WTC11 (cell line): ENCODE measurements around the gene NOL9. TPM values are rescaled to one million over a fixed set of nuclear protein-coding genes. Genes with fewer than 3 reads are reported as not detected.

Experiments
- ATAC-seq: fragments of 200-7000 bp; cut with Tn5 transposase; 2 replicates; pipeline ENCODE4 v1.10.0; 2021; ENCODE audit warnings: mild to moderate bottlenecking, moderate library complexity
- CTCF ChIA-PET: fragments of 300-600 bp; sonication (Branson Sonifier 250); formaldehyde crosslinking; loops from one replicate; lab custom pipeline; 2021; ENCODE audit warnings: antibody characterized with exemption; lab: Charles Lee
- POLR2A ChIA-PET: fragments of 350-600 bp; sonication (Branson Sonifier 250); formaldehyde crosslinking; loops from one replicate; lab custom pipeline; 2021; ENCODE audit warnings: antibody characterized with exemption; lab: Charles Lee
- DNase-seq: peaks from one replicate; pipeline ENCODE4 v3.0.0; 2021; ENCODE audit warnings: low spot score
- H3K27ac Mint-ChIP-seq: 2 replicates; pipeline ENCODE4 v1.8.0; 2021; ENCODE audit warnings: mixed read lengths
- H3K27me3 Mint-ChIP-seq: 2 replicates; pipeline ENCODE4 v1.8.0; 2021; ENCODE audit warnings: low read depth, mild to moderate bottlenecking, moderate library complexity, mixed read lengths
- H3K36me3 Mint-ChIP-seq: 2 replicates; pipeline ENCODE4 v1.8.0; 2021; ENCODE audit warnings: mixed read lengths
- H3K4me1 Mint-ChIP-seq: 2 replicates; pipeline ENCODE4 v1.8.0; 2022; ENCODE audit warnings: mixed read lengths
- H3K4me3 Mint-ChIP-seq: 2 replicates; pipeline ENCODE4 v1.8.0; 2021; ENCODE audit warnings: mild to moderate bottlenecking, moderate library complexity, mixed read lengths
- H3K9me3 Mint-ChIP-seq: 2 replicates; pipeline ENCODE4 v1.8.0; 2021; ENCODE audit warnings: mixed read lengths
- AR ChIP-seq: fragments of 250-450 bp; sonication (Bioruptor Pico); IDR thresholded peaks from 2 replicates; pipeline ENCODE4 v1.9.0; 2021; ENCODE audit warnings: mild to moderate bottlenecking
- ATF1 ChIP-seq: sonication (generic); formaldehyde crosslinking; IDR thresholded peaks from 2 replicates; pipeline ENCODE4 v1.8.1; 2023; ENCODE audit warnings: mild to moderate bottlenecking, moderate library complexity, missing genetic modification reagents
- CDX4 ChIP-seq: fragments of 250-450 bp; sonication (Bioruptor Pico); IDR thresholded peaks from 2 replicates; pipeline ENCODE4 v1.9.0; 2021; ENCODE audit warnings: moderate library complexity, mild to moderate bottlenecking, inconsistent platforms, borderline replicate concordance
- CREM ChIP-seq: sonication (generic); formaldehyde crosslinking; IDR thresholded peaks from 2 replicates; pipeline ENCODE4 v1.8.1; 2022; ENCODE audit warnings: mild to moderate bottlenecking, missing genetic modification reagents, moderate library complexity
- CTCF ChIP-seq: fragments of 200-600 bp; IDR thresholded peaks from 2 replicates; pipeline ENCODE4 v1.8.0; 2022; ENCODE audit warnings: antibody characterized with exemption
- E2F4 ChIP-seq: sonication (generic); formaldehyde crosslinking; IDR thresholded peaks from 2 replicates; pipeline ENCODE4 v1.8.1; 2022; ENCODE audit warnings: low read depth, mild to moderate bottlenecking, moderate library complexity, missing genetic modification reagents, borderline replicate concordance
- ERG ChIP-seq: fragments of 250-450 bp; sonication (Bioruptor Pico); IDR thresholded peaks from 2 replicates; pipeline ENCODE4 v1.8.0; 2021; ENCODE audit warnings: mild to moderate bottlenecking
- FOXJ3 ChIP-seq: sonication (generic); formaldehyde crosslinking; IDR thresholded peaks from 2 replicates; pipeline ENCODE4 v1.9.0; 2021; ENCODE audit warnings: missing genetic modification reagents, mild to moderate bottlenecking, borderline replicate concordance
- GABPB1 ChIP-seq: sonication (generic); formaldehyde crosslinking; IDR thresholded peaks from 2 replicates; pipeline ENCODE4 v1.8.1; 2023; ENCODE audit warnings: mild to moderate bottlenecking, missing genetic modification reagents
- GTF2I ChIP-seq: fragments of 250-450 bp; sonication (Bioruptor Pico); conservative IDR thresholded peaks from 2 replicates; pipeline ENCODE4 v1.4.0; 2021; ENCODE audit warnings: mild to moderate bottlenecking
- MLX ChIP-seq: sonication (generic); formaldehyde crosslinking; IDR thresholded peaks from 2 replicates; pipeline ENCODE4 v1.8.1; 2023; ENCODE audit warnings: mild to moderate bottlenecking, missing genetic modification reagents, moderate library complexity
- MYBL2 ChIP-seq: sonication (generic); formaldehyde crosslinking; IDR thresholded peaks from 2 replicates; pipeline ENCODE4 v1.8.1; 2023; ENCODE audit warnings: mild to moderate bottlenecking, moderate library complexity, missing genetic modification reagents
- NR1H2 ChIP-seq: sonication (generic); formaldehyde crosslinking; IDR thresholded peaks from 2 replicates; pipeline ENCODE4 v1.9.0; 2021; ENCODE audit warnings: mild to moderate bottlenecking, moderate library complexity, missing genetic modification reagents
- NR2C2 ChIP-seq: sonication (generic); formaldehyde crosslinking; IDR thresholded peaks from 2 replicates; pipeline ENCODE4 v1.8.0; 2022; ENCODE audit warnings: mild to moderate bottlenecking, missing genetic modification reagents
- RELA ChIP-seq: sonication (generic); formaldehyde crosslinking; IDR thresholded peaks from 2 replicates; pipeline ENCODE4 v1.8.1; 2022; ENCODE audit warnings: missing genetic modification reagents, mild to moderate bottlenecking, borderline replicate concordance
- USF2 ChIP-seq: sonication (generic); formaldehyde crosslinking; IDR thresholded peaks from 2 replicates; pipeline ENCODE4 v1.8.1; 2023; ENCODE audit warnings: mild to moderate bottlenecking, missing genetic modification reagents, moderate library complexity
- ZNF232 ChIP-seq: sonication (generic); formaldehyde crosslinking; IDR thresholded peaks from 2 replicates; pipeline ENCODE4 v1.8.0; 2022; ENCODE audit warnings: mild to moderate bottlenecking, missing genetic modification reagents
- ZNF425 ChIP-seq: fragments of 250-450 bp; sonication (Bioruptor Pico); conservative IDR thresholded peaks from 2 replicates; pipeline ENCODE4 v1.9.0; 2021; ENCODE audit warnings: mild to moderate bottlenecking
- total RNA-seq: library from RNA; stranded (reverse); gene quantifications from 3 replicates; pipeline ENCODE4 v1.2.3, GENCODE V29; 2021

Gene NOL9
- total RNA-seq, 1 experiment from 2014 or later: 37.4 TPM

- TF ChIP-seq RELA (CRISPR knock-in tag) (no peak), E2F4 (CRISPR knock-in tag) (no peak), CDX4 (CRISPR knock-in tag) (no peak), MLX (CRISPR knock-in tag) (no peak), FOXJ3 (CRISPR knock-in tag) (no peak), ERG (CRISPR knock-in tag) (no peak), GABPB1 (no peak), NR1H2 (CRISPR knock-in tag) (no peak)
These were observed 43.8 kb downstream of the NOL9 start (continued) for GRCh38 chr1:6510493-6510892.

- H3K27ac Mint-ChIP-seq: no peak overlapping the region; the same call in 1 of the 2 replicates
- POLR2A ChIA-PET: interaction anchor here (0.9 kb wide), 1 partner anchor 33 kb away, joined by 3 read pairs; no protein-coding TSS in a partner anchor
- ATAC-seq: no peak
- no peaks in the 10 kb centered on the region for H3K36me3 Mint-ChIP-seq
- CTCF ChIA-PET: interaction anchor here (1.0 kb wide), 1 partner anchor 33 kb away, joined by 3 read pairs; no protein-coding TSS in a partner anchor
- H3K4me3 Mint-ChIP-seq: no peak overlapping the region
- no peaks in the 10 kb centered on the region for H3K9me3 Mint-ChIP-seq
- TF ChIP-seq ZNF232 (CRISPR knock-in tag): no peak
- no peak for TF ChIP-seq CREM (CRISPR knock-in tag)
- no peak for TF ChIP-seq AR (CRISPR knock-in tag)
- no peak for TF ChIP-seq ZNF425 (CRISPR knock-in tag)
- no peak for TF ChIP-seq E2F4 (CRISPR knock-in tag)
- no peak for TF ChIP-seq ATF1 (CRISPR knock-in tag)
- TF ChIP-seq GTF2I (CRISPR knock-in tag): no peak
- no peak for TF ChIP-seq NR2C2 (CRISPR knock-in tag)
- TF ChIP-seq USF2: no peak
- no peak for TF ChIP-seq RELA (CRISPR knock-in tag)
- no peak for TF ChIP-seq MYBL2 (CRISPR knock-in tag)
- no peak for TF ChIP-seq CDX4 (CRISPR knock-in tag)
- TF ChIP-seq CTCF: no peak
- no peak for DNase-seq
- H3K4me1 Mint-ChIP-seq: no peaks in the 10 kb centered on the region
- H3K27me3 Mint-ChIP-seq: no peaks in the 10 kb centered on the region
These were observed 44.4 kb downstream of the NOL9 start for GRCh38 chr1:6509919-6510291.
